Adrenal gland (tissue), 12 donors: Measurements from ENCODE around the gene ZNF654. TPM values are rescaled to one million over a fixed set of nuclear protein-coding genes. Genes with fewer than 3 reads are reported as not detected.

Source experiments
- DNase-seq, 7 donors: peaks; one replicate each; pipeline ENCODE4 v3.0.0-alpha.2; 2019 to 2020
- H3K27ac ChIP-seq, 5 donors: fragments of 200-600 bp; sonication (generic) in 4 of 5; 1 replicate in 3 of 5; 2 replicates in 2 of 5; pipeline versions ENCODE4 v1.5.1 to v1.8.0; 2016 to 2020; ENCODE audit warnings: mild to moderate bottlenecking in 1 of 5
- H3K27me3 ChIP-seq: fragments of 200-600 bp; 2 replicates; pipeline ENCODE4 v1.8.0; 2021
- H3K36me3 ChIP-seq, 2 donors: fragments of 200-600 bp; replicated peaks in 1 of 2; 1 replicate in 1 of 2; 2 replicates in 1 of 2; pipeline versions ENCODE4 v1.5.1 to v1.8.0; 2018 to 2022
- H3K4me1 ChIP-seq, 2 donors: fragments of 200-600 bp; replicated peaks in 1 of 2; 1 replicate in 1 of 2; 2 replicates in 1 of 2; pipeline versions ENCODE4 v1.5.1 to v1.8.0; 2018 to 2021
- H3K4me3 ChIP-seq, 4 donors: fragments of 200-600 bp; sonication (generic) in 3 of 4; one replicate each; pipeline ENCODE4 v1.5.1; 2016 to 2018
- H3K9me3 ChIP-seq, 3 donors: fragments of 200-600 bp; sonication (generic) in 1 of 3; replicated peaks in 1 of 3; 1 replicate in 2 of 3; 2 replicates in 1 of 3; pipeline versions ENCODE4 v1.5.1 to v1.8.0; 2016 to 2021
- CTCF ChIP-seq, 6 experiments: fragments of 450-650 bp in 4 of 6; fragments of 200-600 bp in 2 of 6; sonication (generic) in 1 of 6; IDR thresholded peaks; 1 replicate in 5 of 6; 2 replicates in 1 of 6; pipeline versions ENCODE4 v1.5.1 to v1.8.0; 2016 to 2021; ENCODE audit warnings: antibody characterized with exemption in 6 of 6, mild to moderate bottlenecking in 2 of 6, moderate library complexity in 1 of 6
- POLR2A ChIP-seq, 2 donors: fragments of 450-650 bp; IDR thresholded peaks; one replicate each; pipeline ENCODE4 v1.6.1; 2017; ENCODE audit warnings: antibody characterized with exemption in 2 of 2, mild to moderate bottlenecking in 2 of 2, moderate library complexity in 1 of 2
- WGBS, 4 donors: extraction: QIAGEN DNeasy Blood & Tissue Kit in 2 of 4; methylation state at CpG; one replicate each; pipeline versions ENCODE4 v1.1.5 to v1.1.7; 2013 to 2017; 5-methylcytosine and 5-hydroxymethylcytosine counted together
- intact Hi-C, 2 donors: fragments of 100-400 bp; cut with DNase I; formaldehyde crosslinking; loops; one replicate each; pipeline versions ENCODE4 v1.14.1 to v1.15.0; 2022 to 2023
- polyA plus RNA-seq, 3 donors: library from polyadenylated mRNA; stranded (reverse); fragments of 200-250 nt in 2 of 3; fragments of 350-450 nt in 1 of 3; fragmentation: Illumina TruSeq in 1 of 3; extraction: RNeasy Lipid Tissue Mini Kit (QIAGEN cat#74804) in 1 of 3; gene quantifications; one replicate each; pipeline ENCODE4 v1.2.3, GENCODE V29; 2013 to 2014
- total RNA-seq, 9 donors: library from RNA; depleted of rRNA in 4 of 9; stranded (reverse); fragments of >200 nt in 4 of 9; fragments of 120-200 nt in 1 of 9; fragmentation: NEBNext Ultra II Directional in 1 of 9; extraction: Animal tissue kit (Norgen Biotek cat#: 25700) in 1 of 9; gene quantifications; one replicate each; pipeline versions ENCODE4 v1.1.0 to v1.2.4, GENCODE V29; 2013 to 2023
- donor health status: healthy with polysubstance abuse.
- donor health status: Bipolar disorder and iron deficiency.
- donor health status: DM: yes; HTN: yes; CAD: no.
- donor health status: DM: no; HTN: no; CAD: no.
- donor health status: DM: no; HTN: no; CAD: no.
- donor health status: DM: yes; HTN: yes; CAD: no.

Gene ZNF654
- total and polyA plus RNA-seq, 12 donors = 2.5 to 18.6 (median 10.7) TPM

GRCh38 chr3:88034491-88035275, 24.4 kb upstream of the ZNF654 start:
- no peak for TF ChIP-seq CTCF (IDR thresholded peaks at IDR 0.05)
- no peak for TF ChIP-seq POLR2A (IDR thresholded peaks at IDR 0.05)
- Histone ChIP-seq H3K4me3 (no peak overlapping the region), H3K9me3 (no peaks in the 10 kb centered on the region), H3K4me1 (peaks cover 0 to 16% of the 10 kb centered on the region in 2 donors), H3K36me3 (no peaks in the 10 kb centered on the region), H3K27ac (no peak overlapping the region), H3K27me3 (no peaks in the 10 kb centered on the region)
- 77 to 91% (median 85%) methylated on average over 8 of the region's 8 CpGs for WGBS, 4 donors
- intact Hi-C loops = no loop called here
- no peak for DNase-seq

GRCh38 chr3:88036221-88036620, 22.8 kb upstream of the ZNF654 start:
- intact Hi-C loops = no loop called here
- WGBS, 4 donors = 78 to 88% (median 84%) methylated on average over 5 of the region's 5 CpGs

GRCh38 chr3:88038566-88038965, 20.5 kb upstream of the ZNF654 start:
- intact Hi-C loops = no loop called here
- no peak for DNase-seq
- H3K27ac ChIP-seq = no peak overlapping the region
- no peaks in the 10 kb centered on the region for H3K4me1 ChIP-seq
- no peak overlapping the region for H3K4me3 ChIP-seq
- WGBS, 4 donors = 36 to 42% (median 38%) methylated on average over 2 of the region's 2 CpGs
- H3K27me3 ChIP-seq = no peaks in the 10 kb centered on the region
- no peaks in the 10 kb centered on the region for H3K36me3 ChIP-seq
- H3K9me3 ChIP-seq = no peaks in the 10 kb centered on the region
- TF ChIP-seq POLR2A (IDR thresholded peaks at IDR 0.05) (no peak), CTCF (IDR thresholded peaks at IDR 0.05) (no peak)

More at GRCh38 chr3:88036221-88036620, 22.8 kb upstream of the ZNF654 start:
- TF ChIP-seq CTCF (IDR thresholded peaks at IDR 0.05) (no peak), POLR2A (IDR thresholded peaks at IDR 0.05) (no peak)
- Histone ChIP-seq H3K36me3 (no peaks in the 10 kb centered on the region), H3K27me3 (no peaks in the 10 kb centered on the region), H3K4me1 (peaks cover 0 to 13% of the 10 kb centered on the region in 2 donors), H3K9me3 (no peaks in the 10 kb centered on the region), H3K4me3 (no peak overlapping the region), H3K27ac (no peak overlapping the region)
- DNase-seq = no peak

GRCh38 chr3:88040529-88040928, 18.5 kb upstream of the ZNF654 start:
- Histone ChIP-seq H3K27ac (no peak overlapping the region), H3K4me1 (peaks cover 0 to 1% of the 10 kb centered on the region in 2 donors), H3K9me3 (no peaks in the 10 kb centered on the region), H3K36me3 (no peaks in the 10 kb centered on the region), H3K27me3 (no peaks in the 10 kb centered on the region), H3K4me3 (no peak overlapping the region)
- intact Hi-C loops = no loop called here
- DNase-seq = no peak
- TF ChIP-seq POLR2A (IDR thresholded peaks at IDR 0.05) = no peak
- no peak for TF ChIP-seq CTCF (IDR thresholded peaks at IDR 0.05)
- WGBS, 4 donors = 87 to 93% (median 88%) methylated on average over 4 of the region's 4 CpGs
